ENCODE measurements around the gene SPOP. TPM values are rescaled to one million over a fixed set of nuclear protein-coding genes. Genes with fewer than 3 reads are reported as not detected.

Gene SPOP
- total and polyA plus RNA-seq, 9 of the 15 experiments (the other 6 are each of a cell fraction or from before 2014, with no cell fraction given) = 34.2 to 65.9 (median 39.7) TPM

DNA sequence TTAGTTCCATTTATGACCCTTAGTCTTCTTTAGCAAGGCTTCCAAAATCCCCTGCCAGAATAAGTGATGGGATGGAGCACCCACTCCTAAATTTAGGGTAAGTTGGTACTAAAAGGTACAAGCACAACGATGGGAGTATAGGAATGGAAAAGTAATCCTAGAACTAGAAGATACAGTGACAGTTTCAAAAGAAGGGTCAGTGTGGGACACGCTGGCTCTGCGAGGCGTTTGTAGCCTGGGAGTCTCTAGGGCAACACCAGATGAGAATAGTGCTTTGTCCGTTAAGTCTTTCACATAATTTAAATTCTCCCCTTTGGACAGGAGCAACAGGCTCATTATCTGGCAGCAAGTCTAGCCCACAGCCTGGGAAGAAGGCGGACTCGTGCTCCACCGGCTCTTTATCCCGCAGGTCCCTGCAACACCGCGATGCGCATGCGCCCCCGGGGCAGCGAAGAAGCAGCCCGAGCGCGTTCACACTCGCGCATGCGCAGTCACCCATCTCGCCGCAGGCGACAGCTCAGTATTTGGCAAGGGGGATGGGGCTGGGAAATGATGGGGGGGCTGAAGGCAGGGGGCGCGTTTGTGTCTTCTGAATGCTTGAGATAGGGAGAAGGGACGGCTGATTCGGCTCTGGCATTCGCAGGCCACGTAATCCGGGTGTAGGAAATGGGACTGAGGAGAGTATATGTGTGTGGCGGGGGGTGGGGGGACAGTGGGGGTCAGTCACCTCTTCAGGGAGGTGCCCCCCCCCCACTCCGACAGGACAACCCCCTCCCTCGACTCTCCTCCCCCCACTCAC, 564 bp downstream of the SPOP start (continued):
- TF ChIP-seq, protein P1, sequence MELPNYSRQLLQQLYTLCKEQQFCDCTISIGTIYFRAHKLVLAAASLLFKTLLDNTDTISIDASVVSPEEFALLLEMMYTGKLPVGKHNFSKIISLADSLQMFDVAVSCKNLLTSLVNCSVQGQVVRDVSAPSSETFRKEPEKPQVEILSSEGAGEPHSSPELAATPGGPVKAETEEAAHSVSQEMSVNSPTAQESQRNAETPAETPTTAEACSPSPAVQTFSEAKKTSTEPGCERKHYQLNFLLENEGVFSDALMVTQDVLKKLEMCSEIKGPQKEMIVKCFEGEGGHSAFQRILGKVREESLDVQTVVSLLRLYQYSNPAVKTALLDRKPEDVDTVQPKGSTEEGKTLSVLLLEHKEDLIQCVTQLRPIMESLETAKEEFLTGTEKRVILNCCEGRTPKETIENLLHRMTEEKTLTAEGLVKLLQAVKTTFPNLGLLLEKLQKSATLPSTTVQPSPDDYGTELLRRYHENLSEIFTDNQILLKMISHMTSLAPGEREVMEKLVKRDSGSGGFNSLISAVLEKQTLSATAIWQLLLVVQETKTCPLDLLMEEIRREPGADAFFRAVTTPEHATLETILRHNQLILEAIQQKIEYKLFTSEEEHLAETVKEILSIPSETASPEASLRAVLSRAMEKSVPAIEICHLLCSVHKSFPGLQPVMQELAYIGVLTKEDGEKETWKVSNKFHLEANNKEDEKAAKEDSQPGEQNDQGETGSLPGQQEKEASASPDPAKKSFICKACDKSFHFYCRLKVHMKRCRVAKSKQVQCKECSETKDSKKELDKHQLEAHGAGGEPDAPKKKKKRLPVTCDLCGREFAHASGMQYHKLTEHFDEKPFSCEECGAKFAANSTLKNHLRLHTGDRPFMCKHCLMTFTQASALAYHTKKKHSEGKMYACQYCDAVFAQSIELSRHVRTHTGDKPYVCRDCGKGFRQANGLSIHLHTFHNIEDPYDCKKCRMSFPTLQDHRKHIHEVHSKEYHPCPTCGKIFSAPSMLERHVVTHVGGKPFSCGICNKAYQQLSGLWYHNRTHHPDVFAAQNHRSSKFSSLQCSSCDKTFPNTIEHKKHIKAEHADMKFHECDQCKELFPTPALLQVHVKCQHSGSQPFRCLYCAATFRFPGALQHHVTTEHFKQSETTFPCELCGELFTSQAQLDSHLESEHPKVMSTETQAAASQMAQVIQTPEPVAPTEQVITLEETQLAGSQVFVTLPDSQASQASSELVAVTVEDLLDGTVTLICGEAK (IDR thresholded peaks at IDR 0.05) = peak; percentile 15; the same call in 1 of the 2 replicates
- TF ChIP-seq, protein P1 (CRISPR knock-in tag; IDR thresholded peaks at IDR 0.05) = no peak
- TF ChIP-seq NFIX (CRISPR knock-in tag; IDR thresholded peaks at IDR 0.05; ENCODE audit: low read depth) (no peak), CBFA2T3 (IDR thresholded peaks at IDR 0.05) (peak; percentile 39; the same call in 1 of the 2 replicates), ZBTB2 (IDR thresholded peaks at IDR 0.05) (peak; percentile 100), KDM2B (CRISPR knock-in tag; IDR thresholded peaks at IDR 0.05) (0 out of 2 replicates have a peak, but pooled peaks have one; percentile 42), RFX1 (IDR thresholded peaks at IDR 0.05) (peak; percentile 62), ZBTB33 (CRISPR knock-in tag; IDR thresholded peaks at IDR 0.05) (no peak)
